PFSK-1 (cell line): ENCODE results near the gene SPATA17.

ENCODE experiments used
- FOXP2 ChIP-seq: optimal IDR thresholded peaks from 2 replicates; pipeline ENCODE3; 2011; ENCODE audit warnings: borderline replicate concordance, control low read depth, inconsistent platforms; ENCODE audit not compliant: insufficient read depth; ENCODE audit errors: extremely low read length, extremely low read depth
- POLR2AphosphoS5 ChIP-seq: IDR thresholded peaks from 2 replicates; pipeline ENCODE4 v1.6.1; 2012; ENCODE audit warnings: low read depth, mild to moderate bottlenecking, control low read depth, low read length, moderate library complexity
- SIN3A ChIP-seq: IDR thresholded peaks from 2 replicates; pipeline ENCODE4 v1.6.1; 2012; ENCODE audit warnings: mild to moderate bottlenecking, low read length, moderate library complexity, borderline replicate concordance; ENCODE audit not compliant: insufficient read depth
- TAF1 ChIP-seq: IDR thresholded peaks from 2 replicates; pipeline ENCODE4 v1.6.1; 2012; ENCODE audit warnings: low read length, control low read depth, borderline replicate concordance; ENCODE audit not compliant: insufficient read depth
- TF ChIP-seq, protein P1 (sequence below), 2 experiments: IDR thresholded peaks; 2 replicates each; pipeline versions ENCODE4 v1.6.1 to v1.8.0; 2011 to 2012; ENCODE audit warnings: low read depth in 2 of 2, low read length in 2 of 2, control low read depth in 1 of 2, inconsistent platforms in 1 of 2, mild to moderate bottlenecking in 1 of 2, moderate library complexity in 1 of 2; ENCODE audit not compliant: insufficient read depth in 1 of 2

Gene SPATA17

DNA sequence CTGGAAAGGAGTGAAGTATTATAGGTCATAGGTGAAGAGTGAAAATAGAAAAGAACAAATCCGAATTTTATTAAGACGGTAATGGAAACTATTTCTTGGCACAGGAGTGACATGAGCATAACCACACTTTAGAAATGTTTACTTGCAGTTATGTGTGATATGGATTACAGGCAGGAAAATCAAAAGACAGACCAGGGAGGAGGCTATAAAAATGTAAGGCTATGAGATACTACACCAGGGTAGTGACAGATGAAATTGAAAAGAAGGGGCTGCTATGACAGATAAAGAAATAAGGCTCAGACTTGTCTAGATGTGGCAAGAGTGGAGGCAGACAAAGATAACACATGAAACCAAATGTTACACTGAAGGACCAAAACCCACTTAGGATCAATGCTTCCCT, 32.0 kb upstream of the SPATA17 start:
- TF ChIP-seq, protein P1, sequence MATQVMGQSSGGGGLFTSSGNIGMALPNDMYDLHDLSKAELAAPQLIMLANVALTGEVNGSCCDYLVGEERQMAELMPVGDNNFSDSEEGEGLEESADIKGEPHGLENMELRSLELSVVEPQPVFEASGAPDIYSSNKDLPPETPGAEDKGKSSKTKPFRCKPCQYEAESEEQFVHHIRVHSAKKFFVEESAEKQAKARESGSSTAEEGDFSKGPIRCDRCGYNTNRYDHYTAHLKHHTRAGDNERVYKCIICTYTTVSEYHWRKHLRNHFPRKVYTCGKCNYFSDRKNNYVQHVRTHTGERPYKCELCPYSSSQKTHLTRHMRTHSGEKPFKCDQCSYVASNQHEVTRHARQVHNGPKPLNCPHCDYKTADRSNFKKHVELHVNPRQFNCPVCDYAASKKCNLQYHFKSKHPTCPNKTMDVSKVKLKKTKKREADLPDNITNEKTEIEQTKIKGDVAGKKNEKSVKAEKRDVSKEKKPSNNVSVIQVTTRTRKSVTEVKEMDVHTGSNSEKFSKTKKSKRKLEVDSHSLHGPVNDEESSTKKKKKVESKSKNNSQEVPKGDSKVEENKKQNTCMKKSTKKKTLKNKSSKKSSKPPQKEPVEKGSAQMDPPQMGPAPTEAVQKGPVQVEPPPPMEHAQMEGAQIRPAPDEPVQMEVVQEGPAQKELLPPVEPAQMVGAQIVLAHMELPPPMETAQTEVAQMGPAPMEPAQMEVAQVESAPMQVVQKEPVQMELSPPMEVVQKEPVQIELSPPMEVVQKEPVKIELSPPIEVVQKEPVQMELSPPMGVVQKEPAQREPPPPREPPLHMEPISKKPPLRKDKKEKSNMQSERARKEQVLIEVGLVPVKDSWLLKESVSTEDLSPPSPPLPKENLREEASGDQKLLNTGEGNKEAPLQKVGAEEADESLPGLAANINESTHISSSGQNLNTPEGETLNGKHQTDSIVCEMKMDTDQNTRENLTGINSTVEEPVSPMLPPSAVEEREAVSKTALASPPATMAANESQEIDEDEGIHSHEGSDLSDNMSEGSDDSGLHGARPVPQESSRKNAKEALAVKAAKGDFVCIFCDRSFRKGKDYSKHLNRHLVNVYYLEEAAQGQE (IDR thresholded peaks at IDR 0.05; ENCODE audit: insufficient read depth in 1 of 2, low read depth in 2 of 2, low read length in 2 of 2) = no peak
- no peak for TF ChIP-seq TAF1
- TF ChIP-seq SIN3A = no peak
- TF ChIP-seq POLR2AphosphoS5 = no peak
- no peak for TF ChIP-seq FOXP2

GRCh38 chr1:217602380-217602779, 28.8 kb upstream of the SPATA17 start:
- TF ChIP-seq SIN3A (no peak), FOXP2 (no peak), TAF1 (no peak), POLR2AphosphoS5 (no peak)
- TF ChIP-seq, protein P1 (IDR thresholded peaks at IDR 0.05; ENCODE audit: insufficient read depth in 1 of 2, low read depth in 2 of 2, low read length in 2 of 2) = no peak

DNA sequence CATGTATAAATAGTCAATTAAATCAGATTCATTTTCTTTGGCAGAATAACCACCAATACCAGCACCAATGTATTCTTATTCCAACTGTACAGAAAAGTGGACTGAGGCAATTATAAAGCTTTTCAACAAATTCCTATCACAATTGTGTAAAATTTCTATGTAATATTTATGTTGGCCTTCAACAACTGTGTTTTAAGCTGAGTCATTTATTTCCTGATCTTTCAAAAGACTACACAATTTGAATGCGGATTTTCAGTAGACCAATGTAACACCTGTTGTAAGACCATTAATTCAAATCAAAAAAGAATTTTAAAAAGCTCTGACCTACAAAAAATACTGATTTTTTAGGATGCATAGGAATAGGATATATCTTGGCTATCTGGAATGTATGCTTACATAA, 25.8 kb upstream of the SPATA17 start:
- TF ChIP-seq, protein P1 (IDR thresholded peaks at IDR 0.05; ENCODE audit: insufficient read depth in 1 of 2, low read depth in 2 of 2, low read length in 2 of 2) = no peak
- TF ChIP-seq SIN3A = no peak
- no peak for TF ChIP-seq TAF1

DNA sequence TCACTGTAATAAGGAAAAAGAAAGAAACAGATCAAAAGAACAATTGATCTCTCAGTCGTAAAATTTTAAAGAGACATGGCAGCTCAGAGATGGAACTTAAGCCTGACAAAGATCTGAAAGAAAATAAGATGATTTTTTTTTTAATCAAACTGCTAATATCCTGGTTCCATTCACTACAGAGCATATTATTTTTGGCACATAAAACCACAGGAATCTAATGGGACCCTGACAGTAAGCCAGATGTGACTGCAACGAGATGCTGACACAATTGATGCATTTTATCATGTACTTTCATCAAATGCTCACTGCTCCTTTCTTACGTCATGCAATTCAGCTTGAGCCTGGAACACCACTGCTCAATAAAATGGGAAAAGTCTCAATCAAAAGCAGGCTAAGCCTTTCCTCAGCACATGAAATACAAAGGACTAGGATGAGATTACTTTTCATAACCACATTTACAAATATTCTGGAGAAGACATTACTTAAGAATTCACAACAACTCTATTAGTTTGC, 16.9 kb upstream of the SPATA17 start:
- TF ChIP-seq SIN3A (no peak), TAF1 (no peak), POLR2AphosphoS5 (no peak), FOXP2 (no peak)
- TF ChIP-seq, protein P1 (IDR thresholded peaks at IDR 0.05; ENCODE audit: insufficient read depth in 1 of 2, low read depth in 2 of 2, low read length in 2 of 2) = no peak

- TF ChIP-seq SIN3A (no peak), FOXP2 (no peak), POLR2AphosphoS5 (no peak), TAF1 (no peak)
- TF ChIP-seq, protein P1 (IDR thresholded peaks at IDR 0.05; ENCODE audit: insufficient read depth in 1 of 2, low read depth in 2 of 2, low read length in 2 of 2) = no peak
Observed at GRCh38 chr1:217617126-217617525, 14.0 kb upstream of the SPATA17 start.
